K562 (cell line): ENCODE results near the gene NOX5. TPM values are rescaled to one million over a fixed set of nuclear protein-coding genes. Genes with fewer than 3 reads are reported as not detected.

Experiments used
- ATAC-seq: fragments of 200-7000 bp; cut with Tn5 transposase; 3 replicates; pipeline ENCODE4 v1.9.1; 2020; ENCODE audit warnings: moderate library complexity
- BruUV-seq: library from RNA; stranded (reverse); fragments of 400-500 nt; replicated peaks from 2 replicates; lab custom pipeline; 2021; lab: Mats Ljungman, UMichigan
- CTCF ChIA-PET: fragments of 300-600 bp; formaldehyde crosslinking; extraction: SDS; loops from one replicate; lab custom pipeline; 2021; ENCODE audit warnings: low intra/inter-chr PET ratio; lab: Yijun Ruan, JAX
- POLR2A ChIA-PET: fragments of 300-600, 350-650 bp; sonication (Branson Sonifier 250); formaldehyde crosslinking; extraction: SDS; loops from one replicate; lab custom pipeline; 2021; ENCODE audit warnings: antibody characterized with exemption, inconsistent platforms; lab: Yijun Ruan, JAX
- DNase-seq, 4 experiments: peaks; one replicate each; pipeline versions ENCODE4 v3.0.0 to v3.0.0-alpha.2; 2011 to 2018; ENCODE audit warnings: low spot score in 3 of 4, mixed read lengths in 3 of 4; ENCODE audit errors: extremely low read depth in 1 of 4
- FAIRE-seq: peaks from 2 replicates; lab custom pipeline; 2011; peaks lifted over from hg19 to GRCh38; lab: Jason Lieb, UNC
- H2AFZ ChIP-seq: 2 replicates; pipeline ENCODE4 v1.6.0; 2011; ENCODE audit warnings: low read depth, low read length, control low read depth, inconsistent platforms
- H3K27ac ChIP-seq: fragments of 200-600 bp; 3 replicates; pipeline ENCODE4 v1.8.0; 2011; ENCODE audit warnings: low read depth, mild to moderate bottlenecking, control low read depth, inconsistent platforms, low read length, moderate library complexity, mixed read lengths; ENCODE audit errors: extremely low read depth
- H3K27me3 ChIP-seq, 2 experiments: fragments of 300-600 bp in 1 of 2; 2 replicates in 1 of 2; 3 replicates in 1 of 2; pipeline versions ENCODE4 v1.6.0 to v1.8.0; 2011; ENCODE audit warnings: inconsistent platforms in 2 of 2, low read length in 2 of 2, mild to moderate bottlenecking in 1 of 2, mixed read lengths in 1 of 2, moderate library complexity in 1 of 2; ENCODE audit not compliant: control insufficient read depth in 2 of 2, insufficient read depth in 2 of 2
- H3K36me3 ChIP-seq: fragments of 300-600 bp; 3 replicates; pipeline ENCODE4 v1.8.0; 2011; ENCODE audit warnings: mild to moderate bottlenecking, low read length, inconsistent platforms; ENCODE audit not compliant: control insufficient read depth, insufficient read depth
- H3K4me1 ChIP-seq, 2 experiments: fragments of 200-600 bp in 1 of 2; replicated peaks in 1 of 2; 2 replicates in 1 of 2; 3 replicates in 1 of 2; pipeline versions ENCODE4 v1.5.1 to v1.8.0; 2011; ENCODE audit warnings: inconsistent platforms in 2 of 2, low read length in 2 of 2, mild to moderate bottlenecking in 1 of 2, mixed read lengths in 1 of 2, moderate library complexity in 1 of 2; ENCODE audit not compliant: control insufficient read depth in 2 of 2, insufficient read depth in 2 of 2
- H3K4me2 ChIP-seq: 2 replicates; pipeline ENCODE4 v1.6.1; 2011; ENCODE audit warnings: low read length, control low read depth, inconsistent platforms, mixed read lengths; ENCODE audit not compliant: insufficient read depth
- H3K4me3 ChIP-seq: fragments of 200-600 bp; sonication (generic), shearing (Covaris generic); 2 replicates; pipeline ENCODE4 v1.5.1; 2016; ENCODE audit warnings: control low read depth, inconsistent platforms
- H3K79me2 ChIP-seq: fragments of 200-600 bp; 3 replicates; pipeline ENCODE4 v1.8.0; 2011; ENCODE audit warnings: low read length, inconsistent platforms; ENCODE audit not compliant: control insufficient read depth, insufficient read depth
- H3K9ac ChIP-seq, 2 experiments: 2 replicates each; pipeline versions ENCODE4 v1.6.0 to v1.6.1; 2011; ENCODE audit warnings: low read depth in 2 of 2, low read length in 2 of 2, control low read depth in 1 of 2, inconsistent platforms in 1 of 2, mild to moderate bottlenecking in 1 of 2, mixed read lengths in 1 of 2; ENCODE audit not compliant: insufficient read depth in 1 of 2
- H3K9me1 ChIP-seq: one replicate; pipeline ENCODE4 v1.6.0; 2011; ENCODE audit warnings: inconsistent platforms, mild to moderate bottlenecking, low read length, moderate library complexity; ENCODE audit not compliant: control insufficient read depth, insufficient read depth
- H3K9me3 ChIP-seq: replicated peaks from 2 replicates; pipeline ENCODE4 v1.5.1; 2011; ENCODE audit warnings: low read depth, low read length, inconsistent platforms; ENCODE audit not compliant: control insufficient read depth, insufficient read depth
- H4K20me1 ChIP-seq: replicated peaks from 2 replicates; pipeline ENCODE4 v1.6.1; 2011; ENCODE audit warnings: low read length, inconsistent platforms, mixed read lengths; ENCODE audit not compliant: control insufficient read depth, insufficient read depth
- ADNP ChIP-seq: fragments of 200-800 bp; sonication (Bioruptor generic); IDR thresholded peaks from 2 replicates; pipeline ENCODE4 v1.6.1; 2016; ENCODE audit warnings: missing genetic modification characterization, missing compliant biosample characterization
- BCL6 ChIP-seq: fragments of 250-450 bp; sonication (Bioruptor Pico); IDR thresholded peaks from 2 replicates; pipeline ENCODE4 v1.4.0; 2020
- CBX5 ChIP-seq: IDR thresholded peaks from 2 replicates; pipeline ENCODE4 v1.6.1; 2014; ENCODE audit warnings: low read depth, borderline replicate concordance
- DNMT1 ChIP-seq: fragments of 450-650 bp; IDR thresholded peaks from 2 replicates; pipeline ENCODE4 v1.6.1; 2016; ENCODE audit warnings: antibody characterized with exemption, mild to moderate bottlenecking
- GATAD2B ChIP-seq: fragments of 450-650 bp; IDR thresholded peaks from 2 replicates; pipeline ENCODE4 v1.6.1; 2017; ENCODE audit warnings: mild to moderate bottlenecking, borderline replicate concordance
- MEF2A ChIP-seq: IDR thresholded peaks from 2 replicates; pipeline ENCODE4 v1.6.1; 2011; ENCODE audit warnings: low read depth, mild to moderate bottlenecking, low read length, moderate library complexity; ENCODE audit not compliant: control insufficient read depth
- NONO ChIP-seq, 2 experiments: fragments of 200-400 bp in 1 of 2; fragments of 450-650 bp in 1 of 2; formaldehyde crosslinking in 1 of 2; IDR thresholded peaks; 2 replicates each; pipeline ENCODE4 v1.6.1; 2017; ENCODE audit warnings: low read depth in 2 of 2, mild to moderate bottlenecking in 2 of 2, moderate library complexity in 2 of 2, low read length in 1 of 2
- PTTG1 ChIP-seq: fragments of 450-650 bp; IDR thresholded peaks from 2 replicates; pipeline ENCODE4 v1.6.1; 2016; ENCODE audit warnings: low read depth, mild to moderate bottlenecking, missing genetic modification characterization, missing compliant biosample characterization
- RBM17 ChIP-seq: fragments of 200-400 bp; formaldehyde crosslinking; IDR thresholded peaks from 2 replicates; pipeline ENCODE4 v1.6.1; 2017; ENCODE audit warnings: low read depth, mild to moderate bottlenecking, low read length, borderline replicate concordance
- SAFB2 ChIP-seq: fragments of 200-400 bp; formaldehyde crosslinking; IDR thresholded peaks from 2 replicates; pipeline ENCODE4 v1.6.1; 2018; ENCODE audit warnings: borderline replicate concordance, low read length, low read depth, moderate library complexity; ENCODE audit not compliant: severe bottlenecking
- SRSF3 ChIP-seq: fragments of 200-400 bp; formaldehyde crosslinking; IDR thresholded peaks from 2 replicates; pipeline ENCODE4 v1.6.1; 2016; ENCODE audit warnings: mild to moderate bottlenecking, low read length, moderate library complexity; ENCODE audit not compliant: insufficient read depth
- UBTF ChIP-seq, 2 experiments: IDR thresholded peaks; 2 replicates each; pipeline ENCODE4 v1.6.1; 2012; ENCODE audit warnings: improper control_type of control experiment in 2 of 2, low read depth in 2 of 2, low read length in 2 of 2, borderline replicate concordance in 1 of 2
- YY1 ChIP-seq, 3 experiments: IDR thresholded peaks; 2 replicates each; pipeline ENCODE4 v1.6.1; 2011; ENCODE audit warnings: low read length in 2 of 3, mild to moderate bottlenecking in 2 of 3, moderate library complexity in 2 of 3, borderline replicate concordance in 1 of 3, control low read depth in 1 of 3, low read depth in 1 of 3; ENCODE audit not compliant: insufficient read depth in 3 of 3, insufficient replicate concordance in 2 of 3, control insufficient read depth in 1 of 3, insufficient read length in 1 of 3; ENCODE audit errors: extremely low read depth in 1 of 3
- ZNF217 ChIP-seq: sonication (generic); formaldehyde crosslinking; IDR thresholded peaks from 2 replicates; pipeline ENCODE4 v1.8.0; 2022; ENCODE audit warnings: mild to moderate bottlenecking, missing genetic modification reagents
- ZNF23 ChIP-seq: fragments of 250-450 bp; sonication (Bioruptor Pico); IDR thresholded peaks from 2 replicates; pipeline ENCODE4 v1.4.0; 2020; ENCODE audit warnings: mild to moderate bottlenecking
- ZNF668 ChIP-seq: fragments of 250-450 bp; sonication (Bioruptor Pico); IDR thresholded peaks from 2 replicates; pipeline ENCODE4 v1.8.0; 2022; ENCODE audit warnings: mild to moderate bottlenecking, inconsistent platforms
- WGBS: fragments of 100-300 bp; shearing (Covaris generic); methylation state at CpG from one replicate; pipeline ENCODE4 v1.1.6; 2016; ENCODE audit warnings: low coverage, mixed read lengths; ENCODE audit not compliant: insufficient coverage; ENCODE audit errors: missing lambda C conversion rate; 5-methylcytosine and 5-hydroxymethylcytosine counted together
- in situ Hi-C: fragments of 300-500 bp; cut with MboI; formaldehyde crosslinking; loops from 4 replicates; pipeline ENCODE4 v1.15.0; 2018; ENCODE audit warnings: inconsistent platforms, mixed read lengths
- intact Hi-C: fragments of 100-400 bp; cut with micrococcal nuclease; formaldehyde crosslinking; loops from 2 replicates; pipeline ENCODE4 v1.14.2; 2022
- polyA plus RNA-seq, 8 experiments: library from polyadenylated mRNA; depleted of rRNA in 4 of 8; stranded (reverse) in 5 of 8; unstranded in 3 of 8; fragments of >200 nt; fragmentation: Nextera tagmentation in 2 of 8; fragmentation: Illumina TruSeq in 1 of 8; extraction: Ambion mirVana in 2 of 8; extraction: Trizol in 1 of 8; gene quantifications; 2 replicates each; pipeline versions ENCODE4 v1.2.1 to v1.2.3, GENCODE V29; 2011 to 2014; ENCODE audit warnings: inconsistent platforms in 1 of 8, missing spikeins in 1 of 8
- total RNA-seq, 7 experiments: library from RNA; depleted of rRNA in 6 of 7; stranded (reverse); fragments of >200 nt in 6 of 7; fragmentation: Illumina TruSeq in 2 of 7; extraction: Trizol in 2 of 7; gene quantifications; 2 replicates each; pipeline versions ENCODE4 v1.2.1 to v1.2.3, GENCODE V29; 2011 to 2021; ENCODE audit warnings: low replicate concordance in 1 of 7
- TF ChIP-seq, protein P1 (sequence below): fragments of 450-650 bp; IDR thresholded peaks from 2 replicates; pipeline ENCODE4 v1.6.1; 2016
- TF ChIP-seq, protein P2 (sequence below): fragments of 250-450 bp; sonication (Bioruptor Pico); IDR thresholded peaks from 2 replicates; pipeline ENCODE4 v1.5.0; 2022; ENCODE audit warnings: mild to moderate bottlenecking

The NOX5 gene
- total and polyA plus RNA-seq, 9 of the 15 experiments (the other 6 are each of a cell fraction or from before 2014, with no cell fraction given), result 0.01 TPM; not detected in 8

DNA sequence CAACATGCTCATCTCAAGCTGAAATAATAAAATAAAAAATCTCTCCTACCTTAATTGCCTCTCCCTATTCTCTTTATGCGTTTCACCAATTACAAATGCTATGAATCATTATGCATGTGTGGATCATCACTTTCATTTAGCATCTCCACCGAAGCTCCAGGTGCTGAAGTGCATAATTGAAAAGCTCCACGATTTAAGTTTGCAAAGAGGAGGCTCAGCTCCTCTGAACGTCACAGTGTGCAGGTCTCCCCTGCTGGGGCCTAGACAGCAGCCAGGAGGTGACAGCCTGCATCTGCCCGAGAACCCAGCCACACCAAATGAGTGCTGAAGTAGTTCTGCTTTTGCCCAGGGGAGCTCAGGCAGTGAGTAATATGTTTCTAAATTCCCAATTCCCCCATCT, 85.4 kb downstream of the NOX5 start:
- Histone ChIP-seq H3K9me3 (no peaks in the 10 kb centered on the region), H3K9me1 (no peaks in the 10 kb centered on the region), H3K79me2 (no peaks in the 10 kb centered on the region), H3K4me2 (no peak overlapping the region), H3K9ac (no peak overlapping the region), H4K20me1 (no peaks in the 10 kb centered on the region), H2AFZ (no peak overlapping the region), H3K27me3 (peaks cover 3 to 31% of the 10 kb centered on the region in 2 experiments; a peak in 3 of 5 replicates), H3K4me1 (no peaks in the 10 kb centered on the region; a peak in 1 of 5 replicates), H3K27ac (no peak overlapping the region), H3K36me3 (no peaks in the 10 kb centered on the region), H3K4me3 (no peak overlapping the region)
- POLR2A ChIA-PET, result no interaction called here
- in situ Hi-C loops (no loop called here), intact Hi-C loops (no loop called here)
- WGBS, result 2% methylated on average over 5 of the region's 5 CpGs
- FAIRE-seq, result no peak
- no peak for DNase-seq
- ATAC-seq, result no peak
- no TSS peak for BruUV-seq
- CTCF ChIA-PET, result no interaction called here
- TF ChIP-seq ADNP (tag), result no peak
- no peak for TF ChIP-seq BCL6 (CRISPR knock-in tag)
- no peak for TF ChIP-seq CBX5
- TF ChIP-seq YY1 (IDR thresholded peaks at IDR 0.05; ENCODE audit: borderline replicate concordance in 1 of 3, control insufficient read depth in 1 of 3, extremely low read depth in 1 of 3, insufficient read depth in 3 of 3, insufficient read length in 1 of 3, insufficient replicate concordance in 2 of 3, low read depth in 1 of 3, low read length in 2 of 3), result no peak
- TF ChIP-seq MEF2A, result no peak
- no peak for TF ChIP-seq NONO (IDR thresholded peaks at IDR 0.05; ENCODE audit: low read depth in 2 of 2, low read length in 1 of 2)
- no peak for TF ChIP-seq PTTG1 (tag)
- TF ChIP-seq ZNF217 (CRISPR knock-in tag), result no peak
- TF ChIP-seq SRSF3, result no peak
- no peak for TF ChIP-seq GATAD2B
- TF ChIP-seq DNMT1, result no peak
- TF ChIP-seq, protein P1, sequence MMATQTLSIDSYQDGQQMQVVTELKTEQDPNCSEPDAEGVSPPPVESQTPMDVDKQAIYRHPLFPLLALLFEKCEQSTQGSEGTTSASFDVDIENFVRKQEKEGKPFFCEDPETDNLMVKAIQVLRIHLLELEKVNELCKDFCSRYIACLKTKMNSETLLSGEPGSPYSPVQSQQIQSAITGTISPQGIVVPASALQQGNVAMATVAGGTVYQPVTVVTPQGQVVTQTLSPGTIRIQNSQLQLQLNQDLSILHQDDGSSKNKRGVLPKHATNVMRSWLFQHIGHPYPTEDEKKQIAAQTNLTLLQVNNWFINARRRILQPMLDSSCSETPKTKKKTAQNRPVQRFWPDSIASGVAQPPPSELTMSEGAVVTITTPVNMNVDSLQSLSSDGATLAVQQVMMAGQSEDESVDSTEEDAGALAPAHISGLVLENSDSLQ, result no peak
- TF ChIP-seq SAFB2, result no peak
- no peak for TF ChIP-seq RBM17
- no peak for TF ChIP-seq ZNF668
- TF ChIP-seq ZNF23 (CRISPR knock-in tag), result no peak
- TF ChIP-seq, protein P2, sequence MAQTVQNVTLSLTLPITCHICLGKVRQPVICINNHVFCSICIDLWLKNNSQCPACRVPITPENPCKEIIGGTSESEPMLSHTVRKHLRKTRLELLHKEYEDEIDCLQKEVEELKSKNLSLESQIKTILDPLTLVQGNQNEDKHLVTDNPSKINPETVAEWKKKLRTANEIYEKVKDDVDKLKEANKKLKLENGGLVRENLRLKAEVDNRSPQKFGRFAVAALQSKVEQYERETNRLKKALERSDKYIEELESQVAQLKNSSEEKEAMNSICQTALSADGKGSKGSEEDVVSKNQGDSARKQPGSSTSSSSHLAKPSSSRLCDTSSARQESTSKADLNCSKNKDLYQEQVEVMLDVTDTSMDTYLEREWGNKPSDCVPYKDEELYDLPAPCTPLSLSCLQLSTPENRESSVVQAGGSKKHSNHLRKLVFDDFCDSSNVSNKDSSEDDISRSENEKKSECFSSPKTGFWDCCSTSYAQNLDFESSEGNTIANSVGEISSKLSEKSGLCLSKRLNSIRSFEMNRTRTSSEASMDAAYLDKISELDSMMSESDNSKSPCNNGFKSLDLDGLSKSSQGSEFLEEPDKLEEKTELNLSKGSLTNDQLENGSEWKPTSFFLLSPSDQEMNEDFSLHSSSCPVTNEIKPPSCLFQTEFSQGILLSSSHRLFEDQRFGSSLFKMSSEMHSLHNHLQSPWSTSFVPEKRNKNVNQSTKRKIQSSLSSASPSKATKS (CRISPR knock-in tag), result no peak
- TF ChIP-seq UBTF (IDR thresholded peaks at IDR 0.05; ENCODE audit: borderline replicate concordance in 1 of 2, low read depth in 2 of 2, low read length in 2 of 2), result no peak
